Hepatocyte (in vitro differentiated cells): ENCODE data around the gene OR51G2. TPM values are rescaled to one million over a fixed set of nuclear protein-coding genes. Genes with fewer than 3 reads are reported as not detected.

Source experiments
- DNase-seq: peaks from one replicate; pipeline ENCODE4 v3.0.0-alpha.2; 2016; ENCODE audit warnings: low spot score
- H2AFZ ChIP-seq: fragments of 200-600 bp; sonication (generic); 2 replicates; pipeline ENCODE4 v1.6.0; 2016; ENCODE audit warnings: antibody characterized with exemption, mild to moderate bottlenecking
- H3K27ac ChIP-seq: fragments of 200-600 bp; sonication (generic); 2 replicates; pipeline ENCODE4 v1.5.1; 2016; ENCODE audit warnings: mild to moderate bottlenecking
- H3K27me3 ChIP-seq: fragments of 200-600 bp; sonication (generic); 2 replicates; pipeline ENCODE4 v1.6.1; 2016
- H3K36me3 ChIP-seq: fragments of 200-600 bp; sonication (generic); replicated peaks from 2 replicates; pipeline ENCODE4 v1.5.1; 2016; ENCODE audit warnings: low read depth; ENCODE audit not compliant: insufficient read depth
- H3K4me1 ChIP-seq: fragments of 200-600 bp; sonication (generic); 2 replicates; pipeline ENCODE4 v1.5.1; 2016; ENCODE audit warnings: mild to moderate bottlenecking, moderate library complexity; ENCODE audit not compliant: insufficient read depth
- H3K4me2 ChIP-seq: fragments of 200-600 bp; sonication (generic); 2 replicates; pipeline ENCODE4 v1.6.0; 2016
- H3K4me3 ChIP-seq: fragments of 200-600 bp; sonication (generic); 2 replicates; pipeline ENCODE4 v1.5.1; 2016; ENCODE audit warnings: mild to moderate bottlenecking
- H3K79me2 ChIP-seq: fragments of 200-600 bp; sonication (generic); 2 replicates; pipeline ENCODE4 v1.6.0; 2017; ENCODE audit warnings: mild to moderate bottlenecking
- H3K9me2 ChIP-seq: fragments of 200-600 bp; sonication (generic); replicated peaks from 2 replicates; pipeline ENCODE4 v1.6.0; 2017; ENCODE audit warnings: mild to moderate bottlenecking; ENCODE audit not compliant: insufficient read depth
- H3K9me3 ChIP-seq: fragments of 200-600 bp; sonication (generic); 2 replicates; pipeline ENCODE4 v1.5.1; 2016; ENCODE audit warnings: low read depth, mild to moderate bottlenecking
- H4K20me1 ChIP-seq: fragments of 200-600 bp; sonication (generic); 2 replicates; pipeline ENCODE4 v1.6.0; 2016; ENCODE audit warnings: mild to moderate bottlenecking; ENCODE audit not compliant: insufficient read depth, poor library complexity, severe bottlenecking
- CTCF ChIP-seq: fragments of 200-600 bp; sonication (generic); IDR thresholded peaks from 2 replicates; pipeline ENCODE4 v1.5.1; 2016; ENCODE audit warnings: antibody characterized with exemption, mild to moderate bottlenecking; ENCODE audit not compliant: poor library complexity
- EZH2 ChIP-seq: fragments of 200-600 bp; sonication (generic); IDR thresholded peaks from 2 replicates; pipeline ENCODE4 v1.6.1; 2016; ENCODE audit warnings: antibody characterized with exemption, mild to moderate bottlenecking, borderline replicate concordance
- EZH2phosphoT487 ChIP-seq: fragments of 200-600 bp; sonication (generic); IDR thresholded peaks from one replicate; pipeline ENCODE4 v1.6.1; 2018; ENCODE audit warnings: antibody characterized with exemption, mild to moderate bottlenecking, low read depth, moderate library complexity; ENCODE audit not compliant: unreplicated experiment, severe bottlenecking
- WGBS: methylation state at CpG from one replicate; pipeline ENCODE4 v1.1.6; 2016; ENCODE audit warnings: low lambda C conversion rate; ENCODE audit errors: missing lambda C conversion rate; 5-methylcytosine and 5-hydroxymethylcytosine counted together
- polyA plus RNA-seq: library from polyadenylated mRNA; unstranded; fragments of >200 nt; fragmentation: Nextera tagmentation; extraction: Ambion mirVana; gene quantifications from 2 replicates; pipeline ENCODE4 v1.2.1, GENCODE V29; 2016
- total RNA-seq: library from RNA; depleted of rRNA; stranded (reverse); fragments of >200 nt; gene quantifications from 2 replicates; pipeline ENCODE4 v1.2.3, GENCODE V29; 2014

The OR51G2 gene
- total and polyA plus RNA-seq, 2 experiments from 2014 or later: not detected

DNA sequence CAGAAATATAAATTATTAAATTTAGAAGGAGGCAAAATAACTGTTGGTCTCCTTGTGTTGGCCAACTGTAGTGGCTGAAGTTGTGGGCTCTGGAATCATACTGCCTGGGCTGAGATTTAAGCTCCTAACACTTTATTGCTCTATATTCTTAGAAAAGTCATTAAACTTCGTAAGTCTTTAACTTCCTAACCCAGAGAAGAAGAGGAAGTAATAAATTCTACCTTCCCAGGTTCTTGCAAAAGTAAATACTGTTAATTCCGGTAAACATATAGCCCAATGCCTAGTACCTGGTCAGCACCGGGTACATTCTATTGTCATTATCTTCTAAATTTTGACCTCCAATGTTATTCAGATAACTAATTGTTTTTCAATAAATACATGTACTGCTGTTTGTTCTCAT is 33.0 kb downstream of the OR51G2 start:
- 64% methylated on average over 3 of the region's 3 CpGs for WGBS
- Histone ChIP-seq H3K27me3 (no peaks in the 10 kb centered on the region), H3K36me3 (no peaks in the 10 kb centered on the region), H3K4me3 (no peak overlapping the region), H4K20me1 (no peaks in the 10 kb centered on the region), H3K4me1 (no peaks in the 10 kb centered on the region), H3K79me2 (no peaks in the 10 kb centered on the region), H3K9me2 (no peaks in the 10 kb centered on the region), H3K27ac (no peak overlapping the region), H3K9me3 (no peaks in the 10 kb centered on the region), H2AFZ (no peak overlapping the region), H3K4me2 (no peak overlapping the region)
- no peak for DNase-seq
- TF ChIP-seq EZH2 (no peak), CTCF (no peak), EZH2phosphoT487 (no peak)

GRCh38 chr11:4884361-4884760 is 34.8 kb downstream of the OR51G2 start:
- Histone ChIP-seq H3K36me3 (no peaks in the 10 kb centered on the region), H2AFZ (no peak overlapping the region), H4K20me1 (no peaks in the 10 kb centered on the region), H3K9me2 (no peaks in the 10 kb centered on the region), H3K79me2 (no peaks in the 10 kb centered on the region), H3K4me1 (no peaks in the 10 kb centered on the region), H3K9me3 (no peaks in the 10 kb centered on the region), H3K27ac (no peak overlapping the region), H3K4me2 (no peak overlapping the region), H3K27me3 (no peaks in the 10 kb centered on the region), H3K4me3 (no peak overlapping the region)
- no peak for DNase-seq
- 86% methylated on average over 3 of the region's 3 CpGs for WGBS
- TF ChIP-seq EZH2: no peak
- no peak for TF ChIP-seq CTCF
- TF ChIP-seq EZH2phosphoT487: no peak

DNA sequence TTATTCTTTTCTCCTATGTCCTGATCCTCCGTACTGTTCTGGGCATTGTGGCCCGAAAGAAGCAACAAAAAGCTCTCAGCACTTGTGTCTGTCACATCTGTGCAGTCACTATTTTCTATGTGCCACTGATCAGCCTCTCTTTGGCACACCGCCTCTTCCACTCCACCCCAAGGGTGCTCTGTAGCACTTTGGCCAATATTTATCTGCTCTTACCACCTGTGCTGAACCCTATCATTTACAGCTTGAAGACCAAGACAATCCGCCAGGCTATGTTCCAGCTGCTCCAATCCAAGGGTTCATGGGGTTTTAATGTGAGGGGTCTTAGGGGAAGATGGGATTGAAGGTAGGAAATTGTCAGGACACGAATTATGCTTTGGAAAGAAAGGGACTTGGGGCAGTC is 36.6 kb downstream of the OR51G2 start:
- Histone ChIP-seq H3K4me3 (no peak overlapping the region), H3K9me2 (no peaks in the 10 kb centered on the region), H3K4me2 (no peak overlapping the region), H3K9me3 (no peaks in the 10 kb centered on the region), H3K27me3 (no peaks in the 10 kb centered on the region), H4K20me1 (no peaks in the 10 kb centered on the region), H3K36me3 (no peaks in the 10 kb centered on the region), H3K4me1 (no peaks in the 10 kb centered on the region), H3K79me2 (no peaks in the 10 kb centered on the region), H3K27ac (no peak overlapping the region), H2AFZ (no peak overlapping the region)
- DNase-seq: no peak
- TF ChIP-seq EZH2 (no peak), EZH2phosphoT487 (no peak), CTCF (no peak)
- 88% methylated on average over 5 of the region's 5 CpGs for WGBS

DNA sequence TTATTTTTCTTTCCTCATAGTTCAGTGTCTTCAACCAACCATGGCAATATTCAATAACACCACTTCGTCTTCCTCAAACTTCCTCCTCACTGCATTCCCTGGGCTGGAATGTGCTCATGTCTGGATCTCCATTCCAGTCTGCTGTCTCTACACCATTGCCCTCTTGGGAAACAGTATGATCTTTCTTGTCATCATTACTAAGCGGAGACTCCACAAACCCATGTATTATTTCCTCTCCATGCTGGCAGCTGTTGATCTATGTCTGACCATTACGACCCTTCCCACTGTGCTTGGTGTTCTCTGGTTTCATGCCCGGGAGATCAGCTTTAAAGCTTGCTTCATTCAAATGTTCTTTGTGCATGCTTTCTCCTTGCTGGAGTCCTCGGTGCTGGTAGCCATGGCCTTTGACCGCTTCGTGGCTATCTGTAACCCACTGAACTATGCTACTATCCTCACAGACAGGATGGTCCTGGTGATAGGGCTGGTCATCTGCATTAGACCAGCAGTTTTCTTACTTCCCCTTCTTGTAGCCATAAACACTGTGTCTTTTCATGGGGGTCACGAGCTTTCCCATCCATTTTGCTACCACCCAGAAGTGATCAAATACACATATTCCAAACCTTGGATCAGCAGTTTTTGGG is 37.2 kb downstream of the OR51G2 start, which contains the start of gene OR51T1:
OR51T1 (plus strand) TSS at position 41 of the 641 bp plus-strand sequence; CDS start at position 41, 0 bp downstream.
- no peak within 1 kb of the TSS for H3K4me2 ChIP-seq
- TF ChIP-seq EZH2: no peak
- no peak for TF ChIP-seq EZH2phosphoT487
- no peak for TF ChIP-seq CTCF
- no peaks in the 10 kb centered on the region for H3K36me3 ChIP-seq
- H3K9me2 ChIP-seq: no peaks in the 10 kb centered on the region
- WGBS: 94% methylated on average over 8 of the region's 8 CpGs
- no peaks in the 10 kb centered on the region for H3K27me3 ChIP-seq
- no peak for DNase-seq
- H3K4me3 ChIP-seq: no peak within 1 kb of the TSS
- H3K79me2 ChIP-seq: no peaks in the 10 kb centered on the region
- H3K4me1 ChIP-seq: no peaks in the 10 kb centered on the region
- no peak within 1 kb of the TSS for H2AFZ ChIP-seq
- H3K9me3 ChIP-seq: no peaks in the 10 kb centered on the region
- H4K20me1 ChIP-seq: no peaks in the 10 kb centered on the region
- no peak within 1 kb of the TSS for H3K27ac ChIP-seq
